Suppressor macrophage treated with lipopolysaccharide for 4 hours (primary cell): ENCODE data around the gene P4HB.

ENCODE experiments used
- DNase-seq: peaks from one replicate; pipeline ENCODE4 v3.0.0-alpha.2; 2020

Gene P4HB

DNA sequence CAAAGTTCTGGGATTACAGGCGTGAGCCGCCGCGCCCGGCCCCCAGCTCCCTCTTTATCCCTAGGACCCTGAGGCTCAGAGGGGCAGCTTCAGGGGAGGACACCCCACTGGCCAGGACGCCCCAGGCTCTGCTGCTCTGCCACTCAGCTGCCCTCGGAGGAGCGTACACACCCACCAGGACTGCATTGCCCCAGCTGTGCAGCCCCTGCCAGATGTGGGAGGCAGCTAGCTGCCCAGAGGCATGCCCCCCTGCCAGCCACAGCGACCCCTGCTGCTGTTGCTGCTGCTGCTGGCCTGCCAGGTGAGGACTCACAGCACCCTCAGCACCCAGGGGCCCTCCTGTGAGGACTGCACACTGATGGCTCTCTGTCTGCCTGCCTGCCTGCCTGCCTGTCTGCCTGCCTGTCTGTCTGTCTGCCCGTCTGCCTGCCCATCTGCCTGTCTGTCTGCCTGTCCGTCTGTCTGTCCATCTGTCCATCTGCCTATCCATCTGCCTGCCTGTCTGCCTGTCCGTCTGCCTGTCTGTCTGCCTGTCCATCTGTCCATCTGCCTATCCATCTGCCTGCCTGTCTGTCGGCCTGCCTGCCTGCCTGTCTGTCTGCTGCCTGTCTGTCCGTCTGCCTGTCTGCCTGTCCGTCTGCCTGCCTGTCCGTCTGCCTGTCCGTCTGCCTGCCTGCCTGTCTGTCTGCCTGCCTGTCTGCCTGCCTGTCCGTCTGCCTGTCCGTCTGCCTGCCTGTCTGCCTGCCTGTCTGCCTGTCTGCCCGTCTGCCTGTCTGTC is 51.4 kb downstream of the P4HB start:
- DNase-seq = no peak

DNA sequence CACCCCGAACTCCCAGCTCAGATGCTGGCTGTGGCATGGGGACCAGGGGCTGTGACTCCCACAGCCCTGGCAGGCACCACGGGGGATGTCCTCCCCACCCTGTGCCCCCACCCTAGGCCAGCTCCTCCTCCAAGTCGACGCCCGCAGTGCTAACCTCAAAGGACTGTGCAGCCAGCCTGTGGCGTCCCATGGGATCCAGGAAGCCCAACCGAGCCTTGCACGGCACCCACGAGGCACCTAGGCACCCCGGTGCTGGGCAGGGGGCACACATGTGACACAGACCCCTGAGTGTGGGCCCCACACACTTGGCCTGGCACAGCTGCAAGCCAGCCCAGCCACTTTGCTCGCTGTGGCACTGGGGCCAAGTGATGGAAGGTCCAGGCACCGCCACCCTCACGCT is 52.5 kb downstream of the P4HB start:
- no peak for DNase-seq

GRCh38 chr17:81807210-81807719 is 53.1 kb downstream of the P4HB start:
- DNase-seq = no peak

DNA sequence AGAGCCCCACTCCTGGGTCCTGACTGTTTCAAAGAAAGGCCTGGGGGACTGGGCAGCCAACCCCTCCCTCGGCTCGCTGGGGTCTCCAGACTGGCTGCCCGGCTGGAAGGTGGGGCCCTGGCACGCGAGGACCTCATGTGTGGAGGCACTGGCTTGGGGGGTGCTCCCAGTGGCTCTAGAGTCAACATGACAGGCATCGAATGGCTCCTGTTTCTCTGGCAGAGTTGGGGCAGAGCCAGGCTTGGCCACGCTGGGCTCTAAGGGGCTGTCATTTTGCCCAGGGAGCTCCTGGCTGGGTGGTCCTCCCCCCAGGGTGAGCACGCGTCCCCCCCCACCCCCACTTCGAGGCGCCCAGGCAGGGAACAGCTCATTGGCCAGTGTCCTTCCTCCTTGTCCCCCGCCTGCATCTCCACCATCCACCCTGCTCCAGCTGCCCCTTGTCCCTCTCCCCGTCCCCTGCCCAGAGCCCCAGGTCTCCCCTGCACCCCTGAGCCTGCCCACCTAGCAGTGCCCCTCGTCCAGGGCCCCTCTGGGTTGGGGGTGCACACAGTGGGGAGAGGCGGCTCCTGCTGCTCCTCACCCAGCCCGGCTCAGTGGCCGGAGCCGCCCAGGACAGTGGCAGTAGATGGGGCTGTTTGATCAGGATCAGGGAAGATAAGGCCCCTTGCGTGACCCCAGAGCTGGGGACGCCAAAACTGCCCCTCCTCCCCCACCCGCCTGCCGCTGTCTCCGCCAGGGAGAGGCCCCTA is 53.7 kb downstream of the P4HB start:
- no peak for DNase-seq

DNA sequence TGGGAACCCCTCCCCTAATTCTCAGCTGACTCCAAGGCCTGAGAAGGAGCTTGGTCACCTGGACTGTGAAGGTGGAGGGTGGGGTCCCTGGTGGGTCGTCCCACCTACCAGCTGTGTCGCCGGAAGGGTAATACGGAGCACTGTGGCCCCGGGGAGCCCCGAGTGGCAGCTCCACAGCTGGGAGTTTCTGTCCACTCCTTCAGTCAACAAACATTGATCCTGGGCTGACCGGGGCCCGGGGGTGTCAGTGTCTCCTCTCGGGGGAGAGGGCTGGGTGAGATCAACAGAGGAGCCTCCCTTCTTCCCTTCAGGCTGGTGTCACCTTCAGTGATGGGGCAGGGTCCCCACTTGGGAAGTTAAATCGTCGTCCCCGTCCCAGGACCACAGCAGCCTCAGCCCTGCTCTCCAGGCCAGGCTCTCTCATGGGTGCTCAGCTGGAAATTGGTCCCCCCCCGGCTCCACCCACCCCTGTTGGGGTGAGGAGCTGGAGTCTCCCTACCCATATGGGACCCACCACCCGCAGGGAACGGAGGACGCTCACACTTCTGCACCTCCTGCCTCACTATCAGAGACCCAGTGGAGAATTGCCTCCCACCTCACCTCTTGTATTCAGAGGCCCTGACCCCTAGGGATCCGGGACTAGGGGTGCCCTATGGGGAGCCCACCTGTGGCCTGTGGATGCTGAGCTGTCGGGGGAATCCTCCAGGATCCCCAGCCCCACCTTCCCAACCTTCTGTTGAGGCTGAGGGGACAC is 54.5 kb downstream of the P4HB start:
- no peak for DNase-seq

DNA sequence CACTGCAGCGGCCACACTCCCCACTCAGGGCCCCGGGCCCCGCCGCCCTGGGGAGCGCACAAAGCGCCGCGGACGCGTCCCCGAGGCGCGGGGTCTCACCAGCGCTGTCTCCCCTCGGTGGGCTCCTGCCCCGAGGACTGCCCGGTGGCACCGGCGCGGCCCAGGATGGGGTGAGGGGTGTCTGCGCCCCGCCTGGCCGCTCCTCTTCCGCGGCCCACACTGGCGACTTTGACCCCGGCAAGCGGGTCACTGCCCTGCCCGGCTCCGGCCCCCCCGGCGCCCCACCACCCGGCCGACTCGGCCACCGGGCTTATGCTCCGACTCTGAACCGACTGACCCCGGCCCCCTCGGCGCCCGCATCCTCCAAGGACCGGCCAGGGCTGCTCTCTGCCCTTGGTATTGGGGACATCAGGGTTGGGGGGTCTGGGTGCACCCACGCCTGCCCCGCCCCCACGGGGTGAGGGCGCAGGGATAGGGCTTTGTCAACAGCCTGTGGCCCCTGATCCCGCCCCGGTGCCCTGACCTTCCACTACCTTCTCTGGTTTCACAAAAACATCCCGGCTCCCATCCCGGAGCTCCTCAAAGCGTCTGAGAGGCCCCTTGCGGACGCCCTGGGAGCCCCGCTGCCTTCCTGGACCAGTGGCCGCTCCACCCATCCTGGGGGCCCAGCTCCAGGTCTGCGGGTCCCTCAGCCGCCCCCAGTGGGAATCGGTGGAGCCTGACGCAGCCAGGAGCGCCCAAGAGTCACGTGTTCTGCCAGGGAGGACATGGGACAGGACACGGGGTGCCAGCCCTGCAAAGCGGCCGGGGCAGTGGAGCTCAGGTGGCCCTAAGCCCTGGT is 55.6 kb downstream of the P4HB start:
- DNase-seq = no peak

GRCh38 chr17:81803728-81804558 is 56.4 kb downstream of the P4HB start, which contains the start of gene GCGR:
TSS of gene GCGR (plus strand) at chr17:81804150. CDS start at chr17:81809019, 4,869 bp downstream.
- no peak for DNase-seq

DNA sequence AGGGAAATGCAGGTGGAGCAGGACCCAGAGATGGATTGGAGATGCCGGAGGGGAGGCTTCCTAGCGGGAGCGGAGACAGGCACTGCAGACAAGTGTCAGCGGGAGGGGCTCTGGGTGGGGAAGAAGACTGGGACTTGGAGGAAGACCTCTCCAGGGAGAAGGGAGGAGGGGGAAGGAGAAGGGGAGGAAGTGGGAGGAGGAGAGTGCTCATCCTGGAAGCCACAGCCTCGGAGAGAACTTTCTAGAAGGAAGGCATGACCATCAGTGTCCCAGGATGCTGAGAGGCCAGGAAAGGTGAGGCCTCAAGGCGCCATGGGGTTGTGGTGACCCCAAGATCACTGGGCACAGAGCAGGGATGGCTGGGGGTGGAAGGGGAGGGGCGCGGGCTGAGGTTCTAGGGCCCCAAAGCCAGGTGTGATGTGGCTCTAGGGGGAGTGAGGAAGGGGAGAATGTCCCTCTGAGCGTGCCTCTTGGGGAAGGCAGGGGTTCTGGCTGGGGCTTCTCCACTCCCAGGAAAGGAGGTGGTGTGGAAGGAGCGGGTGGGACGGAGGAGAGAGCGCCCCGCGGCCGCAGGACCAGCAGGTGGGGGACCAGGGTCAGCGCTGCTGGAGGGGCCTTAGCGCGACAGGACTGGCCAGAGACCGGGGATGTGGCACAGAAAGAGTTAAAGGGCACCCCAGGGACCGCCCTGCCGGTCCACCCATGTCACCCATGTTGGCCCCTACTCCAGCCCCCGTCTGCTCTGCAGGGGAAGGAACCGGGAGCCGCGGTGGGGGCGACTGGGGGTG is 57.3 kb downstream of the P4HB start:
- DNase-seq = no peak

DNA sequence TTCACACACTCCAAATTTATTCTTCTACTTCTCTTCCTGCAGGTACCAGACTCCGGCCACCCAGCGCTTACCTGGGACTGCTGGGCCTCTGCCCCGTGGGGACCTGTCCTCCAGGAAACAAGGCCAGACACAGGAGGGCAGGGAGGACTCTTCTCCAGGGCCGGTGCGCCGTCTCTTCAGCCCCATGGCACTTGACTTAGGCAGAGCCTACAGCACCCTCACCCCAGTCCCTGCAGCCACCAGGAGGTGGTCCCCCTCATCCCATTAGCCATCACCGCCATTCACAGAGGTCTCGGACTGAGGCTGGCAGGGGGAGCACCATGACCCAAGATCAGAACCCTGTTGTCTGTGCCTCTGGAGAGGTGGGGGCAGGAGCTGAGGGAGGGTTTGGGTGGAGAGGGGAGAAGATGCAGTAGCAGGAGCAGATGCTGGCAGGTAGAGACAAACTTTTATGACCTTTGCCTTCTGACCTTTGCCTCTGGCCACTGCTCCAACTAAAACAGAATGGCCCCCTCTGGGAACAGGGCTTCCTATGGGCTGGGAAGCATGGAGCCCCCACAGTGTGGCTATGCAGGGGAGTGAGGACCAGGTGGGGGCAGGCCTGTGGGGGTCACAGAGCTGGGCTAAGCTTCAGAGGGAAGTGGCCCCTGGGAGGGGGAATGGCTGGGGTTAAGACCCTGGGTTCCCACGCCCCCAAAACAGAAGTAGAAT is 58.1 kb downstream of the P4HB start:
- no peak for DNase-seq

GRCh38 chr17:81801327-81801726 is 59.0 kb downstream of the P4HB start:
- DNase-seq = no peak

DNA sequence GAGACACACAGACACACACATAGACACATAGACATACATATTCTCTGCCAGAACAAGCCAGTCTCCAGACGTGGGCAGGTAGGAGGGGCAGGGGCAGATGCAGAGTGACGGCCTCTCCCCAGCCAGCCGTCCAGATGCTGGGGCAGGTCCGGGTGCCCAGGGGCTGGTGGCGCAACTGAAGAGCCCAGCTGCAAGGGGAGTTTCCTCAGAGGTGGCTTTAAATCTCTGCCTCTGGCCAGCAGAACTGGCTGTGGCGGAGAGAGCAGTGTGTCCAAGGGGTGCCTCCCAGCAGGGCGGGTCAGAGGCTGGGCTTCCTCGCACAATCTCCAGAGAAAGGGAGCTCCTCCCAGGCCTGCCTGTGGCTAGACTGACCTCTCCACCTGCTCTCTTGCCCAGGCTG is 65.8 kb downstream of the P4HB start:
- DNase-seq = peak; percentile 12

DNA sequence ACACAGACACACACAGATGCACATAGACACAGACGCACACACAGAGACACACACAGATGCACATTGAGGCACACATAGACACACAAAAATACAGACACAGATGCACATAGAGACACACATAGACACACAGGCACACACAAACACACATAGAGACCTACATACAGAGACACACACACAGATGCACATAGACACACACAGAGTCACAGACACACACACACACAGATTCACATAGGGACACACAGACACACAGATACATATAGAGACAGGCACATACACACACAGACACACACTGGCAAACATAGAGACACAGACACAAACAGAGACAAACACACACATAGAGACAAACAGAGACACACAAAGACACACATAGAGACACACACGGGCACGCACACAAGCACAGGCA is 66.3 kb downstream of the P4HB start:
- DNase-seq = no peak
